Measurements from ENCODE around the gene OTOA.
"Not testable (repeated sequence)": the region's sequence is repeated elsewhere in the genome, so short reads cannot be mapped to it uniquely, and the experiment has no call there.

The OTOA gene

GRCh38 chr16:21773207-21773553 lies 109.4 kb downstream of the OTOA start:
- not testable (repeated sequence) for H3K4me3 ChIP-seq (replicated peaks; ENCODE audit: low read depth, low read length); DNase-seq (ENCODE audit: extremely low read depth, low read depth)

DNA sequence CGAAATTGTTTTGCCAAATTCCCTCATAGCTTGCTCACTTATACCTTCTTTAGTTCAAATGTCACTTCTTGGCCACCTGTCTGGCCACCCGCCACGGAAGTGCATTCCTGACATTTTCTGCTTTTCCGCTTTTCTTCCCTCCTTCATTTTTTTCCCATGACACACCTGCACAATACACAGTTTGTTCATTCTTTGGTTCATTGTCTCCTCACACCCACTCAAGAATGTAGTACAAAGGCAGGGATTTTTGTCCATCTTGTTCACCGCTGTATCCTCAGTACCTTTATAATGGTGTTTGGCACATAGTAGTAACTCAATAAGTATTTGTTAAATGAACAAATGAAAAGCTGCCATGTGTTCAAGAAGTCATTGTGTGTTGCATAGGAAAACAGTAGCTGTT lies 116.8 kb downstream of the OTOA start:
- H3K4me3 ChIP-seq (replicated peaks; ENCODE audit: low read depth, low read length), result not testable (repeated sequence)

GRCh38 chr16:21790506-21790905 lies 126.7 kb downstream of the OTOA start:
- DNase-seq (ENCODE audit: extremely low read depth, low read depth); H3K4me3 ChIP-seq (replicated peaks; ENCODE audit: low read depth, low read length): not testable (repeated sequence)

More for the DNA sequence above, 116.8 kb downstream of the OTOA start:
- DNase-seq (ENCODE audit: extremely low read depth, low read depth), result not testable (repeated sequence)

DNA sequence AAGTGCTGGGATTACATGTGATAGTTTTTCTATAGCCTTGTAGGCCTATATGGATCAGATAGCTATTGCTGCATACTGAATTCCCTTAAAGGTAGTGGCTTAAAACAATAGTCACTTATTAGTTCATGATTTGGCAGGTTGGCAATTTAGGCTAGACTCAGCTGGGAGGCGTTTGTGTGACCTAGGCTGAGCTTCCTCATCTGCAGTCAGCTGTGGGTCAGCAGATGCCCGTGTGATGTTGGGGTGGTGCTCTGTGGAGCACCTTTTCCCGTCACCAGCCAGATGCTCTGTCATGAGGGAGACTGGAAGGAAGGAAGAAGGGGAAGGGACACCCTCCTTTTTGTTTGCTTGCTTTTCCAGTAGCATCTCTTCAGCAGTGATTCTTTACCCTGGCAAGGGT lies 129.5 kb downstream of the OTOA start:
- not testable (repeated sequence) for H3K4me3 ChIP-seq (replicated peaks; ENCODE audit: low read depth, low read length); DNase-seq (ENCODE audit: extremely low read depth, low read depth)

DNA sequence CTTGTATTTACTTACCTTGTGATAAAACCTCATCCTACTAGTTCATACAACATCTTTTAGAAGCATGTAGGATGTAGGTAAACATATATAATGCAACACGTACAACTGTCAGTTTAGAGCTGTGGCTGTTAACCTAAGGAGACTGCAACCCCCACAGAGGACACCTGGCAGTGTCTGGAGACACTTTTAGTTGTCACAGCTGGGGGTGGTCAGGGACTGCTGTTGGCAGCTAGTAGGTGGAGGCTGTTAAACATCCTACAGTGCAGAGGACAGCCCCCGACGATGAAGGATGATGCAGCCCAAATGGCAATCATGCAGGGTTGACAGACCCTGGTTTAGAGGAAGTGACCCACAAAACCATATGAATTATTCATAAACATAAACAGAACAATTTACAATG lies 134.8 kb downstream of the OTOA start:
- DNase-seq (ENCODE audit: extremely low read depth, low read depth); H3K4me3 ChIP-seq (replicated peaks; ENCODE audit: low read depth, low read length): not testable (repeated sequence)

DNA sequence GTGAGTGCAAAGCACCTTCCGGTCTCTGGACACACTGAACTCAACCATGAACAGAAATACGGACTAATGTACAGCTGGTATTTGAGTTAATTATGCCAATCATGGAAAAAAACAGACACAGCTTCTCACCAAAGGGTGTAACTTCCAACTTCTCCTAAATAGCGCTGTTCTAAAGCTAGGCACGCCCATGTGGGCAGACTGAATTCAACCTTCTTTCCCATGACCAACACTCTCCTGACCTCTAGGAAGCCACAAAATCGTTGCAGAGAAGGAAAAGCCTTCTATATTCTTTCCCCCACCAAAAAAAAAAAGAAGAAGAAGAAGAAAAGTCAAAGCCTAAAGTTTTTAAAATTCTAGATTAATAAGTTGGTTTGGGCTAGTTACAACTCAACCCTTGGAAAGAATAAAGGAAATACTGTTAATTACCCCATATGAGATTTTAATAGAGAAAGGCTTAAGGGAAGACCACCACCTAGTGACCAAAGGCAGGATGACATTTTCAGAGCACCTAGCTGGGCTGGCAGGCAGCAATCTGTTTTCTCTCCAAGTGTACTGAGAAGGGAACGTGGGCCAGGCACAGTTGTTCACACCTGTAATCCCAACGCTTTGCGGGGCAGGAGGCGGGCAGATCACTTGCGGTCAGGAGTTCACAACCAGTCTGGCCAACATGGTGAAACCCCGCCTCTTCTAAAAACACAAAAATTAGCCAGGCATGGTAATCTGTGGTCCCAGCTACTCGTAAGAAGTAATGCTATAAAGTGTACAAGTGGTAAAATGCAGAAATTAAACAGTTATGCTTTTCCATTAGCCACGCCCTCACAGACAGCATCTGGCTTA lies 138.0 kb downstream of the OTOA start:
- H3K4me3 ChIP-seq (replicated peaks; ENCODE audit: low read depth, low read length), result not testable (repeated sequence)
- peak; percentile 32 for TF ChIP-seq CTCF (IDR thresholded peaks at IDR 0.05; ENCODE audit: low read depth, low read length, missing control alignments)
- peak; percentile 24 for DNase-seq (ENCODE audit: extremely low read depth, low read depth)

DNA sequence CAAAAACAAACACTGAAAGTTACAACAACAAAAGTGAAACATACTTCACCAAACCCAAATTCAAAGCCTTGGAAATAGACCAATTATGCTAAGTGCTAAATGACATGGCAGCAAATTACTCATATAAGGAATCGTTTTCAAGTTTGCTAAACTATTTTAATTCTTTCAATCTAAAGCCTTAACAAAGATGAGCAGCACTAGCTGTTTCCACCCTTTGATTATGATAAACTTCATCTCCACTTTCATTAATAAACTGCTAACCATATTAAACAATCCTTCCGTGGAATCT lies 138.6 kb downstream of the OTOA start:
- DNase-seq (ENCODE audit: extremely low read depth, low read depth); H3K4me3 ChIP-seq (replicated peaks; ENCODE audit: low read depth, low read length): not testable (repeated sequence)

Data from HFF-Myc (cell line).